Thoracic aorta (tissue), 2 donors: Measurements from ENCODE around the gene TACC3. TPM values are rescaled to one million over a fixed set of nuclear protein-coding genes. Genes with fewer than 3 reads are reported as not detected.

ENCODE experiments used
- ATAC-seq: fragments of 150-250 bp; one replicate; pipeline ENCODE4 v1.8.0; 2017; ENCODE audit warnings: low read depth; ENCODE audit not compliant: insufficient number of reproducible peaks, low FRiP score
- DNase-seq: peaks from one replicate; pipeline ENCODE4 v3.0.0-alpha.2; 2020; ENCODE audit warnings: low spot score
- H3K27ac ChIP-seq, 2 donors: fragments of 200-600 bp; sonication (generic); 1 replicate in 1 of 2; 2 replicates in 1 of 2; pipeline ENCODE4 v1.5.1; 2016; ENCODE audit warnings: mild to moderate bottlenecking in 2 of 2, moderate library complexity in 2 of 2
- H3K27me3 ChIP-seq: fragments of 200-600 bp; sonication (generic); replicated peaks from 2 replicates; pipeline ENCODE4 v1.6.0; 2016; ENCODE audit warnings: mild to moderate bottlenecking; ENCODE audit not compliant: insufficient read depth
- H3K36me3 ChIP-seq: fragments of 200-600 bp; sonication (generic); one replicate; pipeline ENCODE4 v1.5.1; 2016
- H3K4me1 ChIP-seq, 2 donors: fragments of 200-600 bp; sonication (generic); 1 replicate in 1 of 2; 2 replicates in 1 of 2; pipeline versions ENCODE4 v1.5.1 to v1.6.0; 2016; ENCODE audit warnings: low read depth in 2 of 2, mild to moderate bottlenecking in 1 of 2; ENCODE audit not compliant: control insufficient read depth in 1 of 2
- H3K4me3 ChIP-seq: fragments of 200-600 bp; sonication (generic); 2 replicates; pipeline ENCODE4 v1.5.1; 2016; ENCODE audit warnings: mild to moderate bottlenecking
- H3K9me3 ChIP-seq: fragments of 200-600 bp; sonication (generic); 2 replicates; pipeline ENCODE4 v1.5.1; 2016
- total RNA-seq, 2 donors: library from RNA; depleted of rRNA; stranded (reverse); fragments of >200 nt; gene quantifications; one replicate each; pipeline versions ENCODE4 v1.1.0 to v1.2.3, GENCODE V29; 2016
- TF ChIP-seq, protein P1 (sequence below): fragments of 200-600 bp; sonication (generic); IDR thresholded peaks from one replicate; pipeline ENCODE4 v1.5.1; 2019; ENCODE audit warnings: antibody characterized with exemption

TACC3 gene
- total RNA-seq, 2 donors from 2014 or later, result 6.2 to 24.5 TPM

DNA sequence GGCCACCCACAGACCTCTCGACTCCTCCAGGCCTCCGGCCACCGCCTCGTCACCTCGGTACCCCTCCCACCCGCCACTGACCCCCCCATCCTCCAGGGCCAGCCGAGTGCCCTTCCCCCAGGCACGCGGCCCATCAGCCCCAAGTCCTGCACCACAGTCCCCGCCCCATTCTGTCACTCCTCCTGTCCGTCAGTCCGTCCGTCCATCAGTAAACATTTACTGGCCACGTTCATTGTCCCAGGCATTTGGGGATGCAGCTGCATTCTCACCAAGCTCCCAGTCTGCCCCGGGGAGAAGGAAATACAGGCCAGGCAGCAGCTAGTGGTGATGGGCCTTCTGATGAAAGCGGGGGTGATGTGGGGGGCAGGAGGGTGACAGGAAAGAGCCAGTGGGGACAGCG is 36.5 kb downstream of the TACC3 start:
- Histone ChIP-seq H3K9me3 (no peaks in the 10 kb centered on the region), H3K4me3 (no peak overlapping the region), H3K27ac (no peak overlapping the region), H3K27me3 (no peaks in the 10 kb centered on the region), H3K36me3 (no peaks in the 10 kb centered on the region), H3K4me1 (no peaks in the 10 kb centered on the region)
- ATAC-seq (no peak), DNase-seq (no peak)
- TF ChIP-seq, protein P1, sequence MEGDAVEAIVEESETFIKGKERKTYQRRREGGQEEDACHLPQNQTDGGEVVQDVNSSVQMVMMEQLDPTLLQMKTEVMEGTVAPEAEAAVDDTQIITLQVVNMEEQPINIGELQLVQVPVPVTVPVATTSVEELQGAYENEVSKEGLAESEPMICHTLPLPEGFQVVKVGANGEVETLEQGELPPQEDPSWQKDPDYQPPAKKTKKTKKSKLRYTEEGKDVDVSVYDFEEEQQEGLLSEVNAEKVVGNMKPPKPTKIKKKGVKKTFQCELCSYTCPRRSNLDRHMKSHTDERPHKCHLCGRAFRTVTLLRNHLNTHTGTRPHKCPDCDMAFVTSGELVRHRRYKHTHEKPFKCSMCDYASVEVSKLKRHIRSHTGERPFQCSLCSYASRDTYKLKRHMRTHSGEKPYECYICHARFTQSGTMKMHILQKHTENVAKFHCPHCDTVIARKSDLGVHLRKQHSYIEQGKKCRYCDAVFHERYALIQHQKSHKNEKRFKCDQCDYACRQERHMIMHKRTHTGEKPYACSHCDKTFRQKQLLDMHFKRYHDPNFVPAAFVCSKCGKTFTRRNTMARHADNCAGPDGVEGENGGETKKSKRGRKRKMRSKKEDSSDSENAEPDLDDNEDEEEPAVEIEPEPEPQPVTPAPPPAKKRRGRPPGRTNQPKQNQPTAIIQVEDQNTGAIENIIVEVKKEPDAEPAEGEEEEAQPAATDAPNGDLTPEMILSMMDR, result no peak

DNA sequence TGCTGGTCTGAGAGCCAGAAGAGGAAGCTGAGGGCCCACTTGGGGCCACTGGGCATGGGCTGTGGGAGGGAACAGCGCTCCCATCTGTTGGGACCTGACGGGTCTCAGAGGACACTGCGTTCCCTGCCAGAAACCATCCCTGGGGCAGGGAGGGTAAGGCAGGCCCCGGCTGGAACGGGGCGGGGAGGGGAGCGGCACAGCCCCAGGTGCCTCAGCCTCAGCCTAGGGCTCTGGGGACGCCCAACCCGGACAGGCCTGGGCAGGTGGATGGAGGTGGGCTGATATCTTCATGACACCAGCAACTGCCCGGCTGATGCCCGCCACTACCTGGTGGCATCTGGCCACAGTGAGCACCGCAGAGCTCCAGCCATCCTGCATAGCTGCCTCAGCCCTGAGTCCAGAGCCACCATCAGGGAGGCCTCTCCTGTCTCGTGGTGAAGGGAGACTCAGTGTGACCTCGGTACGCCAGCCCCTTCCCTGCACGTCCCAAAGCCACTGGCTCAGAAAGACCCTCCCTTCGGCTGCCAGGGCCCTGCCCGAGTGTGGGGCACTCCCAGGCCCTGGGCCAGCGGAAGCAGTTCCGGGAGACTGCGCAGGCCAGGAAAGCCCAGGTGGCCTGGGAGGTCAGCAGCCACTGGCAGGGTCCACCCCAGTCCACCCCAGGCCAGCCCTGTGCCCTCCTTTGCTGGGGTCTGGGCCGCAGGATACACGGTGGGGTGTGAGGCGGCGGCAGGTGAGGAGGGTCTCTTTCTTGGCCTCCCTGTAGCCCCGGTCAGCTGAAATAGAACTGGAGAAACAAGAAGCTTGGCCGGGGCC is 37.2 kb downstream of the TACC3 start:
- DNase-seq (no peak), ATAC-seq (no peak)
- no peaks in the 10 kb centered on the region for H3K27me3 ChIP-seq
- TF ChIP-seq, protein P1, result no peak
- H3K4me3 ChIP-seq, result no peak overlapping the region
- no peaks in the 10 kb centered on the region for H3K36me3 ChIP-seq
- peaks cover 0 to 5% of the 10 kb centered on the region in 2 donors for H3K4me1 ChIP-seq
- no peaks in the 10 kb centered on the region for H3K9me3 ChIP-seq
- H3K27ac ChIP-seq, result no peak overlapping the region

DNA sequence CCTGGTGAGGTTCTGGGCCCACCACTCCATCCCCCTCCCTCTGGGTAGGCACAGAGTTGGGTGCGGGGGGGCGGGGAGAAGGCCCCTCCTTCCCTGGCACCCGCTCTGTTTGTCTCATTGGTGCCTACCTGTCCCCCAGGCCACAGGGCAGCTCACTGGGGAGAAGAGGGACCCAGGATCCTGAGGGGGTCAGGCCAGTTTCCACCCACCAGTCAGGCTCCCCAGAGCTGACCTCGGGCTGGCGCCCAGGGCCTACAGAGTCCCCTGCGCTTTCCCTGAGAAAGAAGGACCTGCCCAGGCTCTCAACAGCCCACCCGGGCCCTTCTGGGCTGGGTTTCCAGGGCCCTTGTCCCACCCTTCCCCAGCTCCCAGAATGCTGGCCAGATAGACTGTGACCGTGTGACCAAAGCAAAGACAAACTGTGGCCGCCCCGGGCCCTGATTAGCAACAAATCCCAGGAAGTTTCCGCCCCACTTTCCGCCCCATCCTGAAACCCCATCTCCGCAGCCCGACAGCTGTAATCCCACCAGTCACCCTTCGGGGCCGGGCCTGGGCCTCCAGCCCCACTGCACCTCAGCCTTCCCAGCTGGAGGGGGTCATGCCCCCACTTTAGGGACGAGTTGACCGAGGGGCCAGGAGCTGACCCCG is 38.0 kb downstream of the TACC3 start:
- DNase-seq (no peak), ATAC-seq (no peak)
- TF ChIP-seq, protein P1, result no peak
- H3K4me1 ChIP-seq, result peaks cover 3 to 11% of the 10 kb centered on the region in 2 donors
- H3K27me3 ChIP-seq, result no peaks in the 10 kb centered on the region
- H3K36me3 ChIP-seq, result no peaks in the 10 kb centered on the region
- H3K27ac ChIP-seq, result no peak overlapping the region
- no peak overlapping the region for H3K4me3 ChIP-seq
- H3K9me3 ChIP-seq, result no peaks in the 10 kb centered on the region

DNA sequence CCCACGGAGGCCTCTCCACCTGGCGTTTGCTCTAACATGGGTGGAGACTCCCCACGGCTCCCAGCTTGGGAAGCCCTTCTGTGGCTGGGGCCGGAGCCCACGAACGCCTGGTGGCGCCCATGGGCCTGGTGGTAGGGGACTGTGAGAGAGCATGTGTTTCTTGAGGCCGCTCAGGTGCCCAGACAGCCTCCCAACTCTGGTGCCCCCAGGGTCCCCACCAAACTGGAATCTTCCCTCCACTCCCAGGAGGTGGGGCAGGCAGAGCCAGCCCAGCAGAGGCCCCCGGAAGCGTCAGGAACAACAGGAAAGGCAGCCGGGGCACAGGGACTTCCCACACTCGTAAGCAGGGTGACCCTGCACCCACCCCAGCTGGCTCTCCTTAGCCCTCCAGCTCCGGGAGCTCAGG is 38.5 kb downstream of the TACC3 start:
- TF ChIP-seq, protein P1, result no peak
- no peaks in the 10 kb centered on the region for H3K36me3 ChIP-seq
- H3K9me3 ChIP-seq, result no peaks in the 10 kb centered on the region
- DNase-seq, result no peak
- no peaks in the 10 kb centered on the region for H3K27me3 ChIP-seq
- ATAC-seq, result no peak
- H3K4me3 ChIP-seq, result no peak overlapping the region
- no peak overlapping the region for H3K27ac ChIP-seq
- H3K4me1 ChIP-seq, result peaks cover 3 to 11% of the 10 kb centered on the region in 2 donors

DNA sequence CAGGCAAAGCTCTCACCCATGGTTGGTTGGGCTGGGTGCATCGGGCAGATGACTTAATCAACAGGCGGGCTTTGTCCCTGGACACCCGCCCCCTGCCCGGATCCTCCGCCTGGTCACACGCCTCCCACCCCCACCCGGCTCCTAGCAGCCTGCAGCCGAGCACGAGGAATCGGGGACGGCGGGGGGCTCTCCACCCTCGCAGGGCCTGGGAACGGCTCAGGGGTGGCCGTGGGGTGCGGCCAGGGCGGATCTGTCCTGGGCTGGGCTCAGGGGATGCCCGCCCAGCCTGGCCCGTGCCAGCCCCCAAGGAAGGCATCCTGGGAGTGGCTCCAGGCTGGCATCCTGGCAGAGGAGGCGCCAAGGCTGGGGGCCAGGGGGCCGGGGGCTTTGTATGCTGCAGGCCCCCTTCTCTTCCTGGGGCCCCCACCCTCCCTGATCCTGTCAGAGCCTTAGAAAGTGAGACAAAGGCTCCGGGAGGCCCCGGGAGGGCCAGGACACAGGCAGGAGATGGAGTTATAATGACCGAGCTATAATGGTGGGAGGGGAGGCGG is 39.3 kb downstream of the TACC3 start:
- DNase-seq (no peak), ATAC-seq (no peak)
- no peaks in the 10 kb centered on the region for H3K27me3 ChIP-seq
- no peak overlapping the region for H3K27ac ChIP-seq
- H3K36me3 ChIP-seq, result no peaks in the 10 kb centered on the region
- peaks cover 3 to 11% of the 10 kb centered on the region in 2 donors for H3K4me1 ChIP-seq
- no peak overlapping the region for H3K4me3 ChIP-seq
- no peaks in the 10 kb centered on the region for H3K9me3 ChIP-seq
- TF ChIP-seq, protein P1, result no peak
